ENCODE measurements around the gene OR2M2.

GRCh38 chr1:248187363-248187762 lies 12.7 kb downstream of the OR2M2 start:
- no peak for TF ChIP-seq CTCF (conservative IDR thresholded peaks at IDR 0.05; ENCODE audit: low read depth, low read length)
- TF ChIP-seq, protein P1, sequence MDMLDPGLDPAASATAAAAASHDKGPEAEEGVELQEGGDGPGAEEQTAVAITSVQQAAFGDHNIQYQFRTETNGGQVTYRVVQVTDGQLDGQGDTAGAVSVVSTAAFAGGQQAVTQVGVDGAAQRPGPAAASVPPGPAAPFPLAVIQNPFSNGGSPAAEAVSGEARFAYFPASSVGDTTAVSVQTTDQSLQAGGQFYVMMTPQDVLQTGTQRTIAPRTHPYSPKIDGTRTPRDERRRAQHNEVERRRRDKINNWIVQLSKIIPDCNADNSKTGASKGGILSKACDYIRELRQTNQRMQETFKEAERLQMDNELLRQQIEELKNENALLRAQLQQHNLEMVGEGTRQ (IDR thresholded peaks at IDR 0.05; ENCODE audit: low read depth, low read length): no peak
- no peak for TF ChIP-seq POLR2A (IDR thresholded peaks at IDR 0.05; ENCODE audit: low read depth, low read length)
- TF ChIP-seq ELK1 (IDR thresholded peaks at IDR 0.05; ENCODE audit: borderline replicate concordance, low read depth, low read length): no peak
- no peak for TF ChIP-seq MAZ (IDR thresholded peaks at IDR 0.05; ENCODE audit: borderline replicate concordance, low read depth, low read length)
- no peak for TF ChIP-seq SMC3 (IDR thresholded peaks at IDR 0.05; ENCODE audit: low read depth, low read length)
- TF ChIP-seq MXI1 (IDR thresholded peaks at IDR 0.05; ENCODE audit: borderline replicate concordance, low read depth, low read length): no peak
- no peak for TF ChIP-seq FOS (IDR thresholded peaks at IDR 0.05; ENCODE audit: low read depth, low read length)
- no peak for TF ChIP-seq CHD1 (IDR thresholded peaks at IDR 0.05; ENCODE audit: low read depth, low read length)
- no peak for TF ChIP-seq CEBPB (IDR thresholded peaks at IDR 0.05; ENCODE audit: low read depth, low read length)
- no peak for TF ChIP-seq RAD21 (IDR thresholded peaks at IDR 0.05; ENCODE audit: low read length)
